Gastroesophageal sphincter (tissue), 4 donors: Measurements from ENCODE around the gene ELMO1. TPM values are rescaled to one million over a fixed set of nuclear protein-coding genes. Genes with fewer than 3 reads are reported as not detected.
A peak's percentile ranks its signal among the peaks of the same experiment; 100 is the strongest.

Source experiments
- ATAC-seq: fragments of 150-250 bp; one replicate; pipeline ENCODE4 v1.9.1; 2016; ENCODE audit warnings: mild to moderate bottlenecking, moderate library complexity
- H3K27ac ChIP-seq, 4 donors: fragments of 200-600 bp; sonication (generic) in 3 of 4; 1 replicate in 3 of 4; 2 replicates in 1 of 4; pipeline ENCODE4 v1.5.1; 2016 to 2019
- H3K27me3 ChIP-seq: fragments of 200-600 bp; sonication (generic); one replicate; pipeline ENCODE4 v1.5.1; 2019
- H3K36me3 ChIP-seq, 2 donors: fragments of 200-600 bp; sonication (generic); one replicate each; pipeline ENCODE4 v1.5.1; 2019; ENCODE audit warnings: control low read depth in 1 of 2
- H3K4me1 ChIP-seq, 3 donors: fragments of 200-600 bp; sonication (generic); 1 replicate in 2 of 3; 2 replicates in 1 of 3; pipeline ENCODE4 v1.5.1; 2016 to 2019; ENCODE audit warnings: control low read depth in 2 of 3
- H3K4me3 ChIP-seq, 2 donors: fragments of 200-600 bp; sonication (generic); one replicate each; pipeline ENCODE4 v1.5.1; 2019; ENCODE audit warnings: mild to moderate bottlenecking in 1 of 2, moderate library complexity in 1 of 2
- H3K9me3 ChIP-seq, 3 donors: fragments of 200-600 bp; sonication (generic); one replicate each; pipeline ENCODE4 v1.5.1; 2017 to 2019; ENCODE audit warnings: control low read depth in 2 of 3
- CTCF ChIP-seq, 4 experiments: fragments of 200-600 bp in 2 of 4; fragments of 450-650 bp in 2 of 4; sonication (generic) in 1 of 4; IDR thresholded peaks; one replicate each; pipeline ENCODE4 v1.5.1; 2017 to 2019; ENCODE audit warnings: antibody characterized with exemption in 4 of 4, mild to moderate bottlenecking in 2 of 4, moderate library complexity in 2 of 4
- EP300 ChIP-seq: sonication (generic); formaldehyde crosslinking; IDR thresholded peaks from one replicate; pipeline ENCODE4 v1.6.1; 2017; ENCODE audit warnings: antibody characterized with exemption, mild to moderate bottlenecking
- POLR2A ChIP-seq, 2 donors: fragments of 450-650 bp; IDR thresholded peaks; one replicate each; pipeline ENCODE4 v1.6.1; 2017; ENCODE audit warnings: antibody characterized with exemption in 2 of 2, mild to moderate bottlenecking in 2 of 2, moderate library complexity in 1 of 2
- POLR2AphosphoS5 ChIP-seq: sonication (generic); formaldehyde crosslinking; IDR thresholded peaks from one replicate; pipeline ENCODE4 v1.6.1; 2017; ENCODE audit warnings: antibody characterized with exemption
- WGBS, 2 donors: methylation state at CpG; one replicate each; pipeline ENCODE4 v1.1.5; 2018; ENCODE audit warnings: low coverage in 1 of 2; 5-methylcytosine and 5-hydroxymethylcytosine counted together
- total RNA-seq, 4 donors: library from RNA; depleted of rRNA; stranded (reverse); fragments of >200 nt; gene quantifications; one replicate each; pipeline ENCODE4 v1.1.0, GENCODE V29; 2016

ELMO1 gene
- total RNA-seq, 4 donors from 2014 or later, result 22.1 to 54.0 (median 42.7) TPM

GRCh38 chr7:37315772-37316715, 132.6 kb downstream of the ELMO1 start:
- Histone ChIP-seq H3K27me3 (no peaks in the 10 kb centered on the region), H3K4me3 (no peak overlapping the region), H3K27ac (no peak overlapping the region), H3K4me1 (no peaks in the 10 kb centered on the region), H3K9me3 (no peaks in the 10 kb centered on the region), H3K36me3 (no peaks in the 10 kb centered on the region)
- 73 to 75% methylated on average over 1 to 4 of the region's 5 CpGs for WGBS, 2 donors
- ATAC-seq, result peak; percentile 61
- no peak for TF ChIP-seq CTCF (IDR thresholded peaks at IDR 0.05)
- TF ChIP-seq POLR2A (IDR thresholded peaks at IDR 0.05), result no peak
- TF ChIP-seq POLR2AphosphoS5, result no peak
- no peak for TF ChIP-seq EP300

- Histone ChIP-seq H3K9me3 (no peaks in the 10 kb centered on the region), H3K27me3 (no peaks in the 10 kb centered on the region), H3K4me1 (no peaks in the 10 kb centered on the region), H3K4me3 (no peak overlapping the region), H3K36me3 (no peaks in the 10 kb centered on the region), H3K27ac (no peak overlapping the region)
- 82 to 100% methylated on average over 1 of the region's 1 CpG for WGBS, 2 donors
- ATAC-seq, result no peak
- TF ChIP-seq POLR2A (IDR thresholded peaks at IDR 0.05) (no peak), EP300 (no peak), CTCF (IDR thresholded peaks at IDR 0.05) (no peak), POLR2AphosphoS5 (no peak)
These were observed 136.1 kb downstream of the ELMO1 start for GRCh38 chr7:37312608-37313007.

- no peak overlapping the region for H3K27ac ChIP-seq
- TF ChIP-seq CTCF (IDR thresholded peaks at IDR 0.05) (no peak), POLR2A (IDR thresholded peaks at IDR 0.05) (no peak), POLR2AphosphoS5 (no peak), EP300 (no peak)
- 37 to 42% methylated on average over 5 to 6 of the region's 6 CpGs for WGBS, 2 donors
- no peaks in the 10 kb centered on the region for H3K4me1 ChIP-seq
- no peaks in the 10 kb centered on the region for H3K9me3 ChIP-seq
- H3K27me3 ChIP-seq, result no peaks in the 10 kb centered on the region
- no peak for ATAC-seq
- no peaks in the 10 kb centered on the region for H3K36me3 ChIP-seq
- no peak overlapping the region for H3K4me3 ChIP-seq
These were observed 137.3 kb downstream of the ELMO1 start for GRCh38 chr7:37311355-37311754.

- Histone ChIP-seq H3K27ac (no peak overlapping the region), H3K36me3 (no peaks in the 10 kb centered on the region), H3K4me3 (no peak overlapping the region), H3K27me3 (no peaks in the 10 kb centered on the region), H3K9me3 (no peaks in the 10 kb centered on the region), H3K4me1 (no peaks in the 10 kb centered on the region)
- peak; percentile 31 for ATAC-seq
- WGBS, 2 donors, result 77 to 88% methylated on average over 3 of the region's 3 CpGs
- TF ChIP-seq POLR2AphosphoS5 (no peak), EP300 (no peak), CTCF (IDR thresholded peaks at IDR 0.05) (no peak), POLR2A (IDR thresholded peaks at IDR 0.05) (no peak)
These were observed 138.2 kb downstream of the ELMO1 start for GRCh38 chr7:37310327-37311080.
